DOHH2 (cell line): ENCODE data around the gene UBXN4.

Experiments used
- H3F3A ChIP-seq: fragments of 200-600 bp; sonication (generic), shearing (Covaris generic); 2 replicates; pipeline ENCODE4 v1.6.0; 2016; ENCODE audit warnings: antibody characterized with exemption, mild to moderate bottlenecking; ENCODE audit not compliant: control insufficient read depth, insufficient read depth
- H3K27ac ChIP-seq: fragments of 200-600 bp; sonication (generic); 2 replicates; pipeline ENCODE4 v1.5.1; 2014; ENCODE audit warnings: low read depth, mild to moderate bottlenecking, low read length, moderate library complexity
- H3K27me3 ChIP-seq: fragments of 200-600 bp; sonication (generic); 2 replicates; pipeline ENCODE4 v1.6.1; 2014; ENCODE audit warnings: mild to moderate bottlenecking, low read length, mixed read lengths; ENCODE audit not compliant: control insufficient read depth
- H3K36me3 ChIP-seq: fragments of 200-600 bp; sonication (generic); 2 replicates; pipeline ENCODE4 v1.6.1; 2014; ENCODE audit warnings: mild to moderate bottlenecking, low read length, moderate library complexity, mixed read lengths; ENCODE audit not compliant: control insufficient read depth
- H3K4me1 ChIP-seq: fragments of 200-600 bp; sonication (generic); 2 replicates; pipeline ENCODE4 v1.6.1; 2014; ENCODE audit warnings: mild to moderate bottlenecking, low read length, mixed read lengths; ENCODE audit not compliant: control insufficient read depth
- H3K4me2 ChIP-seq: fragments of 200-600 bp; sonication (generic); 2 replicates; pipeline ENCODE4 v1.6.0; 2014; ENCODE audit warnings: mild to moderate bottlenecking, low read length, moderate library complexity
- H3K4me3 ChIP-seq: fragments of 200-600 bp; sonication (generic); 2 replicates; pipeline ENCODE4 v1.5.1; 2014; ENCODE audit warnings: mild to moderate bottlenecking, low read length, mixed read lengths
- H3K79me2 ChIP-seq: fragments of 200-600 bp; sonication (generic); 2 replicates; pipeline ENCODE4 v1.6.1; 2014; ENCODE audit warnings: mild to moderate bottlenecking, low read length, mixed read lengths; ENCODE audit not compliant: control insufficient read depth
- H3K9me2 ChIP-seq: fragments of 200-600 bp; sonication (generic); replicated peaks from 2 replicates; pipeline ENCODE4 v1.6.1; 2014; ENCODE audit warnings: mild to moderate bottlenecking, low read length, mixed read lengths; ENCODE audit not compliant: control insufficient read depth
- H3K9me3 ChIP-seq: fragments of 200-600 bp; sonication (generic); 2 replicates; pipeline ENCODE4 v1.6.1; 2014; ENCODE audit warnings: antibody characterized with exemption, low read length, mixed read lengths; ENCODE audit not compliant: control insufficient read depth, insufficient read depth
- H4K20me1 ChIP-seq: fragments of 200-600 bp; sonication (generic); 2 replicates; pipeline ENCODE4 v1.6.0; 2014; ENCODE audit warnings: low read depth, mild to moderate bottlenecking, antibody characterized with exemption, low read length, moderate library complexity; ENCODE audit not compliant: control insufficient read depth, insufficient read depth
- EZH2phosphoT487 ChIP-seq: fragments of 200-600 bp; sonication (generic); IDR thresholded peaks from 2 replicates; pipeline ENCODE4 v1.6.1; 2017; ENCODE audit warnings: borderline replicate concordance, mild to moderate bottlenecking, antibody characterized with exemption, low read length, moderate library complexity, mixed read lengths
- TF ChIP-seq, protein P1 (sequence below): fragments of 200-600 bp; sonication (generic); IDR thresholded peaks from one replicate; pipeline ENCODE4 v1.5.1; 2014; ENCODE audit warnings: antibody characterized with exemption, mild to moderate bottlenecking, low read depth, low read length; ENCODE audit not compliant: poor library complexity, severe bottlenecking

UBXN4 gene, protein sequence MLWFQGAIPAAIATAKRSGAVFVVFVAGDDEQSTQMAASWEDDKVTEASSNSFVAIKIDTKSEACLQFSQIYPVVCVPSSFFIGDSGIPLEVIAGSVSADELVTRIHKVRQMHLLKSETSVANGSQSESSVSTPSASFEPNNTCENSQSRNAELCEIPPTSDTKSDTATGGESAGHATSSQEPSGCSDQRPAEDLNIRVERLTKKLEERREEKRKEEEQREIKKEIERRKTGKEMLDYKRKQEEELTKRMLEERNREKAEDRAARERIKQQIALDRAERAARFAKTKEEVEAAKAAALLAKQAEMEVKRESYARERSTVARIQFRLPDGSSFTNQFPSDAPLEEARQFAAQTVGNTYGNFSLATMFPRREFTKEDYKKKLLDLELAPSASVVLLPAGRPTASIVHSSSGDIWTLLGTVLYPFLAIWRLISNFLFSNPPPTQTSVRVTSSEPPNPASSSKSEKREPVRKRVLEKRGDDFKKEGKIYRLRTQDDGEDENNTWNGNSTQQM

DNA sequence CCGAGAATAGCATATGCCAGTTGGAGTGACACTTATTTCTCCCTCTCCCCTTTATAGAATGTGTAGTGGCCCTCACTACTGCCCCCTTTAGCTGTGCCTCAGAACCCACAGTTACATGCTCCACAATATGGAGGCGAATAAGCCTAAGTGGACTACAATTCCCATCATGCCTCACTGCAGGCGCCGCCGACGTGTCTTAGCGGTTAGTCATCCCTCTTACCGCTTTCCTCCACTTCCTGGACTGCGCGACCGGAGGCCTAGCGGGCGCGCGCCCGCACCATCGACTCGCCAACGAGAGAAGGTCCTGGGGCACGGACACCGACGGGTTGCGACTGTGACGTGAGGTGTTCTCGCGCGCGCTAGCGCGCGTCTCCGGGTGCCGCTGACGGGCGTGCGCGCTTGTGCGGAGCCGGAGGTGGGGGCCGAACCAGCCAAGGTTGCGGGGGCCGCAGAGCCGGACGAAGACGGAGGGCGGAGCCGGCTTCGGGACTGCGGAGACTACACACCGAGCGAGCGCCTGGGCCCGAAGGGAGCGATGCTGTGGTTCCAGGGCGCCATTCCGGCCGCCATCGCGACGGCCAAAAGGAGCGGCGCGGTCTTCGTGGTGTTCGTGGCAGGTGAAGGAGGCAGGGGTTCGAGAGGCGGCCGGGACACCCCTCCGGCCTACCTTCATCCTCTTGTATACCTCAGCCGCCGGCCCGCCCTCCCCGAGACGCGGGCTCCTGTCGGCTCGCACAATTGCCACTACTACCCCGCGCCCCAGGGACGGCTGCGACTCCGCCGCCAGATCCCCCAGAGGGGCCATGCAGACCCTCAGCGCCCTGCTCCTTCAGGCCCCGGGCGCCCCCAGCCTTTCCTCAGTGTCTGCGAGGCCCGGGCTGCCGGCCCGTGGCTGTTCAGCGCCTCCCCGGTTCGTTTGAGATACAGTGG is at the start of gene UBXN4:
Gene UBXN4, plus strand, starts transcription at position 461 of the 930 bp plus-strand sequence. Its CDS starts 75 bp downstream, at position 536.
- TF ChIP-seq EZH2phosphoT487, result no peak
- TF ChIP-seq, protein P1, sequence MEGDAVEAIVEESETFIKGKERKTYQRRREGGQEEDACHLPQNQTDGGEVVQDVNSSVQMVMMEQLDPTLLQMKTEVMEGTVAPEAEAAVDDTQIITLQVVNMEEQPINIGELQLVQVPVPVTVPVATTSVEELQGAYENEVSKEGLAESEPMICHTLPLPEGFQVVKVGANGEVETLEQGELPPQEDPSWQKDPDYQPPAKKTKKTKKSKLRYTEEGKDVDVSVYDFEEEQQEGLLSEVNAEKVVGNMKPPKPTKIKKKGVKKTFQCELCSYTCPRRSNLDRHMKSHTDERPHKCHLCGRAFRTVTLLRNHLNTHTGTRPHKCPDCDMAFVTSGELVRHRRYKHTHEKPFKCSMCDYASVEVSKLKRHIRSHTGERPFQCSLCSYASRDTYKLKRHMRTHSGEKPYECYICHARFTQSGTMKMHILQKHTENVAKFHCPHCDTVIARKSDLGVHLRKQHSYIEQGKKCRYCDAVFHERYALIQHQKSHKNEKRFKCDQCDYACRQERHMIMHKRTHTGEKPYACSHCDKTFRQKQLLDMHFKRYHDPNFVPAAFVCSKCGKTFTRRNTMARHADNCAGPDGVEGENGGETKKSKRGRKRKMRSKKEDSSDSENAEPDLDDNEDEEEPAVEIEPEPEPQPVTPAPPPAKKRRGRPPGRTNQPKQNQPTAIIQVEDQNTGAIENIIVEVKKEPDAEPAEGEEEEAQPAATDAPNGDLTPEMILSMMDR, result peak; percentile 85

DNA sequence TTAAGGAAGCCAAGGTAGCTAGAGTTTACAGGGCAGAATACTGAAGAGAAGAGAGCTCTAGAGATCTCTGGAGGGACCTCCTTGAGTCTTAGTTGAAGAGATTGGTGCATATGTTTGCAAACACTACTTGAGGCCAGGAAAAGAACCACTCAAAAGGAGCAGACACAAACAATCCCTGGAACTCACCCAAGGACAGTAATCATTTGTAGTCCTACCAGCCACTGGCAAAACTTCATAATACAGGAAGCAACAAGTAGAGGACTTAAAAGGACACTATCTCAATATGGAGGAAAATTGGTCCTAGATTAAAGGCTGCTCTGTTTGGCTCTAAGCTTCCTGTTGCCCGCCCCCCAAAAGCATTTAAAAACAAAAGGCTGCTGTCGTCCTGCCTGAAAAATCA is 46.9 kb upstream of the UBXN4 start:
- Histone ChIP-seq H3K4me1 (no peaks in the 10 kb centered on the region), H3K4me2 (no peak overlapping the region), H3K36me3 (peaks cover 10% of the 10 kb centered on the region), H3K79me2 (no peaks in the 10 kb centered on the region), H3K9me2 (no peaks in the 10 kb centered on the region), H3F3A (0 out of 2 replicates have a peak, but pooled peaks cover 2% of the 10 kb centered on the region), H3K4me3 (no peak overlapping the region), H3K9me3 (no peaks in the 10 kb centered on the region), H3K27me3 (no peaks in the 10 kb centered on the region), H4K20me1 (no peaks in the 10 kb centered on the region), H3K27ac (no peak overlapping the region)
- TF ChIP-seq, protein P1, result no peak
- no peak for TF ChIP-seq EZH2phosphoT487

More for the DNA sequence above, at the start of gene UBXN4:
- H4K20me1 ChIP-seq, result peaks cover 17% of the 10 kb centered on the region
- H3K4me3 ChIP-seq, result peak within 1 kb of the TSS; percentile 82
- H3K27me3 ChIP-seq, result no peaks in the 10 kb centered on the region
- peaks cover 36% of the 10 kb centered on the region for H3K36me3 ChIP-seq
- H3K9me2 ChIP-seq, result no peaks in the 10 kb centered on the region; the same call in 1 of the 2 replicates
- H3K4me2 ChIP-seq, result peak within 1 kb of the TSS; percentile 69
- H3F3A ChIP-seq, result no peaks in the 10 kb centered on the region
- H3K27ac ChIP-seq, result peak within 1 kb of the TSS; percentile 65
- H3K4me1 ChIP-seq, result peaks cover 24% of the 10 kb centered on the region
- H3K79me2 ChIP-seq, result peaks cover 50% of the 10 kb centered on the region
- no peaks in the 10 kb centered on the region for H3K9me3 ChIP-seq

DNA sequence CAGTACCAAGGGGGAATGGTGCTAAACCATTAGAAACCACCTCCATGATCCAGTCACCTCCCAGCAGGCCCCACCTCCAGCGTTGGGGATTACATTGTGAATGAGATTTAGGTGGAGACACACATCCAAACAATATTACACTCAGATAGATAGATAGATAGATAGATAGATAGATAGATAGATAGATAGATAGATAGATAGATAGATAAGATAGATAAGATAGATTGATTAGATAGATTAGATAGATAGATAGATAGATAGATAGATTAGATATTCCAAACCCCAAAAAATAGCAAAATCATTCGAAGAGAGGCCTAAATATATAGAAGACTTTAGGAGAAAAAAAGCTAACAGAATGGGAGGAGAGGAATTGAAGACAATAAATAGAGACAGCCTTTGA is 42.8 kb upstream of the UBXN4 start:
- Histone ChIP-seq H3K9me3 (no peaks in the 10 kb centered on the region), H3K27ac (no peak overlapping the region), H3K36me3 (peaks cover 10% of the 10 kb centered on the region), H3F3A (0 out of 2 replicates have a peak, but pooled peaks cover 5% of the 10 kb centered on the region), H3K4me3 (no peak overlapping the region), H3K9me2 (no peaks in the 10 kb centered on the region), H3K79me2 (no peaks in the 10 kb centered on the region), H3K4me1 (no peaks in the 10 kb centered on the region), H3K27me3 (no peaks in the 10 kb centered on the region), H4K20me1 (no peaks in the 10 kb centered on the region), H3K4me2 (no peak overlapping the region)
- TF ChIP-seq EZH2phosphoT487, result no peak
